HEK293 (cell line): Measurements from ENCODE around the gene MDH1B.

Experiments used
- KLF9 ChIP-seq: fragments of 450-650 bp; formaldehyde crosslinking; IDR thresholded peaks from 2 replicates; pipeline ENCODE4 v1.5.1; 2016; ENCODE audit warnings: missing biosample characterization, missing genetic modification characterization, low read depth
- ZNF112 ChIP-seq: fragments of 450-650 bp; formaldehyde crosslinking; IDR thresholded peaks from 2 replicates; pipeline ENCODE4 v1.5.0; 2017; ENCODE audit warnings: missing biosample characterization, missing genetic modification characterization
- ZNF423 ChIP-seq: fragments of 450-650 bp; formaldehyde crosslinking; IDR thresholded peaks from 2 replicates; pipeline ENCODE4 v1.5.1; 2016; ENCODE audit warnings: missing biosample characterization, missing genetic modification characterization
- ZNF510 ChIP-seq: fragments of 450-650 bp; formaldehyde crosslinking; IDR thresholded peaks from 2 replicates; pipeline ENCODE4 v1.5.1; 2018; ENCODE audit warnings: mild to moderate bottlenecking, missing genetic modification characterization, missing biosample characterization; ENCODE audit not compliant: insufficient replicate concordance
- TF ChIP-seq, protein P1 (sequence below): fragments of 450-650 bp; formaldehyde crosslinking; IDR thresholded peaks from 2 replicates; pipeline ENCODE4 v1.5.1; 2016; ENCODE audit warnings: missing biosample characterization, missing genetic modification characterization, low read depth
- TF ChIP-seq, protein P2 (sequence below): fragments of 450-650 bp; formaldehyde crosslinking; IDR thresholded peaks from 2 replicates; pipeline ENCODE4 v1.5.1; 2016; ENCODE audit warnings: missing biosample characterization, missing genetic modification characterization
- TF ChIP-seq, protein P3 (sequence below): fragments of 450-650 bp; formaldehyde crosslinking; IDR thresholded peaks from 2 replicates; pipeline ENCODE4 v1.5.1; 2016; ENCODE audit warnings: missing biosample characterization, missing genetic modification characterization

DNA sequence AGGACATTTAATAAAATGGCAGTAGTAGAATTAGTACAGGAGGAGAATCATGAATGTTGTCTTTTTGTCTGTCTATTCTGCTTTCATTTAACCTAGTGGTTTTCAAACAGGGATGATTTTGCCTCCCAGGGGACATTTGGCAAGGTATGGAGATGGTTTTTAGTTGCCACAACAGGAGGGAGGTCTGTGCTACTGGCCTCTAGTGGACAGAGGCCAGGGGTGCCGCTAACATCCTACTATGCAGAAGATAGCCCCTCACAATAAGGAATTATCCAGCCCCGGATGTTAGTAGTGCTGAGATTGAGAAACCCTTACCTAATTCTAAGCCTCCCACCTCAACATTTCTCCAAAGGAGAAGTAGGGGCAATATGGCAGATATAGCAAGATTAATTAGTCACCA, 18.6 kb upstream of the MDH1B start:
- TF ChIP-seq KLF9 (no peak), ZNF112 (no peak), ZNF423 (tag by site-specific recombination) (no peak), ZNF510 (tag by site-specific recombination) (no peak)
- TF ChIP-seq, protein P1, sequence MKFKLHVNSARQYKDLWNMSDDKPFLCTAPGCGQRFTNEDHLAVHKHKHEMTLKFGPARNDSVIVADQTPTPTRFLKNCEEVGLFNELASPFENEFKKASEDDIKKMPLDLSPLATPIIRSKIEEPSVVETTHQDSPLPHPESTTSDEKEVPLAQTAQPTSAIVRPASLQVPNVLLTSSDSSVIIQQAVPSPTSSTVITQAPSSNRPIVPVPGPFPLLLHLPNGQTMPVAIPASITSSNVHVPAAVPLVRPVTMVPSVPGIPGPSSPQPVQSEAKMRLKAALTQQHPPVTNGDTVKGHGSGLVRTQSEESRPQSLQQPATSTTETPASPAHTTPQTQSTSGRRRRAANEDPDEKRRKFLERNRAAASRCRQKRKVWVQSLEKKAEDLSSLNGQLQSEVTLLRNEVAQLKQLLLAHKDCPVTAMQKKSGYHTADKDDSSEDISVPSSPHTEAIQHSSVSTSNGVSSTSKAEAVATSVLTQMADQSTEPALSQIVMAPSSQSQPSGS (tag by site-specific recombination): no peak
- TF ChIP-seq, protein P2, sequence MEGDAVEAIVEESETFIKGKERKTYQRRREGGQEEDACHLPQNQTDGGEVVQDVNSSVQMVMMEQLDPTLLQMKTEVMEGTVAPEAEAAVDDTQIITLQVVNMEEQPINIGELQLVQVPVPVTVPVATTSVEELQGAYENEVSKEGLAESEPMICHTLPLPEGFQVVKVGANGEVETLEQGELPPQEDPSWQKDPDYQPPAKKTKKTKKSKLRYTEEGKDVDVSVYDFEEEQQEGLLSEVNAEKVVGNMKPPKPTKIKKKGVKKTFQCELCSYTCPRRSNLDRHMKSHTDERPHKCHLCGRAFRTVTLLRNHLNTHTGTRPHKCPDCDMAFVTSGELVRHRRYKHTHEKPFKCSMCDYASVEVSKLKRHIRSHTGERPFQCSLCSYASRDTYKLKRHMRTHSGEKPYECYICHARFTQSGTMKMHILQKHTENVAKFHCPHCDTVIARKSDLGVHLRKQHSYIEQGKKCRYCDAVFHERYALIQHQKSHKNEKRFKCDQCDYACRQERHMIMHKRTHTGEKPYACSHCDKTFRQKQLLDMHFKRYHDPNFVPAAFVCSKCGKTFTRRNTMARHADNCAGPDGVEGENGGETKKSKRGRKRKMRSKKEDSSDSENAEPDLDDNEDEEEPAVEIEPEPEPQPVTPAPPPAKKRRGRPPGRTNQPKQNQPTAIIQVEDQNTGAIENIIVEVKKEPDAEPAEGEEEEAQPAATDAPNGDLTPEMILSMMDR (tag by site-specific recombination): no peak
- TF ChIP-seq, protein P3, sequence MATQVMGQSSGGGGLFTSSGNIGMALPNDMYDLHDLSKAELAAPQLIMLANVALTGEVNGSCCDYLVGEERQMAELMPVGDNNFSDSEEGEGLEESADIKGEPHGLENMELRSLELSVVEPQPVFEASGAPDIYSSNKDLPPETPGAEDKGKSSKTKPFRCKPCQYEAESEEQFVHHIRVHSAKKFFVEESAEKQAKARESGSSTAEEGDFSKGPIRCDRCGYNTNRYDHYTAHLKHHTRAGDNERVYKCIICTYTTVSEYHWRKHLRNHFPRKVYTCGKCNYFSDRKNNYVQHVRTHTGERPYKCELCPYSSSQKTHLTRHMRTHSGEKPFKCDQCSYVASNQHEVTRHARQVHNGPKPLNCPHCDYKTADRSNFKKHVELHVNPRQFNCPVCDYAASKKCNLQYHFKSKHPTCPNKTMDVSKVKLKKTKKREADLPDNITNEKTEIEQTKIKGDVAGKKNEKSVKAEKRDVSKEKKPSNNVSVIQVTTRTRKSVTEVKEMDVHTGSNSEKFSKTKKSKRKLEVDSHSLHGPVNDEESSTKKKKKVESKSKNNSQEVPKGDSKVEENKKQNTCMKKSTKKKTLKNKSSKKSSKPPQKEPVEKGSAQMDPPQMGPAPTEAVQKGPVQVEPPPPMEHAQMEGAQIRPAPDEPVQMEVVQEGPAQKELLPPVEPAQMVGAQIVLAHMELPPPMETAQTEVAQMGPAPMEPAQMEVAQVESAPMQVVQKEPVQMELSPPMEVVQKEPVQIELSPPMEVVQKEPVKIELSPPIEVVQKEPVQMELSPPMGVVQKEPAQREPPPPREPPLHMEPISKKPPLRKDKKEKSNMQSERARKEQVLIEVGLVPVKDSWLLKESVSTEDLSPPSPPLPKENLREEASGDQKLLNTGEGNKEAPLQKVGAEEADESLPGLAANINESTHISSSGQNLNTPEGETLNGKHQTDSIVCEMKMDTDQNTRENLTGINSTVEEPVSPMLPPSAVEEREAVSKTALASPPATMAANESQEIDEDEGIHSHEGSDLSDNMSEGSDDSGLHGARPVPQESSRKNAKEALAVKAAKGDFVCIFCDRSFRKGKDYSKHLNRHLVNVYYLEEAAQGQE (tag by site-specific recombination): no peak
